ENCODE results near the gene WDFY2.

The WDFY2 gene

DNA sequence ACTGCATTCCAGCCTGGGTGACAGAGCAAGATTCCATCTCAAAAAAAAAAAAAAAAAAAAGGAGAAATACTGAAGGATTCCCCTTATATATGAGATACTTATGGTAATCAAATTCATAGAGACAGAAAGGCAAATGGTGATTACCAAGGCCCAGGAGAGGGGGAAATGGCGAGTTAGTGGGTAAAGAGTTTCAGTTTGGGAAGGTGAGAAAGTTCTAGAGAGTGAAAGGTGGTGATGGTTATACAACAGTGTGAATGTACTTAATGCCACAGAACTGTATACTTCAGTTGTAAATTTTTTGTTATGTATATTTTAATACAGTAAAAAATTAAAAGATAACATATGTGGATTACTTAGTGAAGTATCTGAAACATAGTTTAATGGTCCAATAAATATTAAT lies 129.5 kb downstream of the WDFY2 start:
- no peak for DNase-seq (ENCODE audit: low read depth)

DNA sequence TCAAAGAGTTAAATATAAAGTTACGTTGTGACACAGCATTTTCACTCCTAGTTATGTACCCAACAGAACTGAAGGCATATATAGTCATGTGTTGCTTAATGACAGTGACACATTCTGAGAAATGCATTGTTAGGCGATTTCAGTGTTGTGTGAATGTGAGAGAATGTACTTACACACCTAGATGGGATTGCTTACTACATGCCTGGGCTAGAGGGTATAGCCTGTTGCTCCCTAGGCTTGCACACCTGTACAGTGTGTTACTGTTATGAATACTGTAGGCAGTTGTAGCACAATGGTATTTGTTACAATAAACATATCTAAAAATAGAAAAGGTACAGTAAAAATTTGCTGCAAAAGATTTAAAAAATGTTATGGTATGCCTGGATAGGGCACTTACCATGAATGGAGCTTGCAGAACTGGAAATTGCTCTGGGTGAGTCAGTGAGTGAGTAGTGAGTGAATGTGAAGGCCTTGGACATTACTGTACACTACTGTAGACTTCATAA lies 130.5 kb downstream of the WDFY2 start:
- no peak for DNase-seq (ENCODE audit: low read depth)

DNA sequence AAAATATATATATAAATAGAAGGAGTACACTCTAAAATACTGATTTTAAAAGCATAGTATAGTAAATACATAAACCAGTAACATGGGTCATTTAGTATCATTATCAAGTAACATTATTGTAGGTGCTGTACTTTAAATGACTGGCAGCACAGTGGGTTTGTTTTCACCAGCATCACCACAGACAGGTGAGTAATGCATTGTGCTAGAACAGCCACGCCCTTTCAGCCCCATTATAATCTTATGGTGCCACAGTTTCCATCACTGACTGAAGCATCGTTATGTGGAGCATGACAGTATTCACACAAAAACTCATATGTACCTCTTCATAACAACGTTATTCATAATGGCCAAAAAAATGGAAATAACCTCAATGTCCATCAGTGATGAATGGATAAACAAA lies 131.4 kb downstream of the WDFY2 start:
- no peak for DNase-seq (ENCODE audit: low read depth)

DNA sequence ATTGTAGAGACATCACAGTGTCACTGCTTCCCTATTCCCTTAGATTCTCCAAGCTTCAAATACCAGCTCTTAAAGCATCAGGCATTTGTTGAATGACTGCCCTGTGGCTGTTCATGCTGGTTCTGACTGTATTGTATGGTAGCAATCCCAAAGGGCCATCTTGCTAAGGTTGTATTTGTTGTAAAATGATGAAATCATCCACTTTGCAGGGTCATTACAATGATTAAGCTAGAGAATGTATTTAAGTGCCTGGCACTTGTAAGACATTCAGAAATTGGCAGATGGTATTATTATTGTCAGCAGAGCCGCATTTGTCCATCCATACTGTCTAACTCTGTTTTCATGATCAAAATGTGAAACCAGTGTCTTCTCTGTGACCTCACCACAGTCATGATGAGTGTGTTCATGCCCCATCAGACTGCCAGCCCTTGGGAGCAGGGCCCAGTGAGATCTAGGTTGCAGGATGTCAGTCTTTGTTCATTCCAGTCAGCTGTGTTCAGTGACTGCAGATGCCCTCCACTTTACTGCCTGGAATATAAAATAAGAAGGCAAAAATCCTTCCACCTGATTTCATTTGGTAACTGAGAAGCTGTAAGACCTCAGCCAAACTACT lies 133.6 kb downstream of the WDFY2 start:
- no peak for DNase-seq (ENCODE audit: low read depth)

DNA sequence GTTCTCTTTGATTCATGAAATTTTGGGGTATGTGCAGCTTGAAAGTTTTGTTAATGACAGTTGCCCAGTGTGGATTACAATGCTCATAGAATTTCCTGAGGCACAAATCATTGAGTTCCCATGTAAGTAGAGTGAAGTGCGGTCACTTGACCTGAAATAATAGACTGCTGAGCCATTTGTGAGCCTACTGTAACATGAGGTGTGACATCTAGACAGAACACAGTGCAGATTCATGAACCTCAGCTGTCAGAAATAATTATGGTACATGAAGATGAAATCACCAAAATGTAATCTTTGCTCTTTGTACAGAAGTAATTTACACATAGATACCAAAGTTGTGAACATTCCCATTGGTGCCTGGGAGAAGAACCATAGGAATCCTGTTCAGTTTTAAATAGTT lies 135.1 kb downstream of the WDFY2 start:
- no peak for DNase-seq (ENCODE audit: low read depth)

DNA sequence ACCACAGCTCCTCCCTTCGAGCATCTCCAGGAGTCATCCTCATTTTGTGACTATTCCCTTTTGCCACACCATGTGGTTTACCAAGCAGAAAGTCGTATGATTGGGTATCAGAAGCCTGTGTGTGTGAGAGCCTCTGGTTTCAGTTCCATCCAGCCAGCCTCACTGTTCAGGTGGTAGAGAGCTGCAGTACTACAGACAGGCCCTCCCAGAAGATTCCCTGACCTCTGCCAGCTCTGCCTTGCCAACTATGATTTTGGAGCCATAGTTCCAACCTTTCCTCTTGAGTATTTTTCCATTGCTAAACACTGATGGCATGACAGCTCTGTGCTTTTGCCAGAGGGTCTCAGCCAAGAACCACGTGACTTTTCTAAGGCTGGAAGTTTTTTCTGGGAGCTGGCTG lies 137.2 kb downstream of the WDFY2 start:
- no peak for DNase-seq (ENCODE audit: low read depth)

DNA sequence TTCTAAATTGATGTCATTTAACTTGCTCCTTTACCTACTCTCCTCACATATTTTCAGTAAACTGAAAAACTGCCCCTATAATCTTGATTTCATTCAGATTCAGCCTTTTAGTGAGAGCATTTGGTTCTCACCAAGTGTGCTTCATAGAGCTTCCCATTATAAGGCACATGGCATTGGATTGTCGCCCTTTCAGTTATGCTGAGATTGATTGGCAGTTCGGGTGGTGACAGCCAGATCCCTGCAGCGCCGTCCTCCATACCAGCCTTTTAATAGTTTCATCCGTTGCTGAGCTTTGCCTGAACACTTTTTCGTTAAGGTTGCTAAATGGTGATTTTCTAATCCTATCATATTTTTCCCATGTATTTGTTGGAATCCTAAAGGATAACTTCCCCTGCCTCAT lies 139.3 kb downstream of the WDFY2 start:
- DNase-seq (ENCODE audit: low read depth) = no peak

DNA sequence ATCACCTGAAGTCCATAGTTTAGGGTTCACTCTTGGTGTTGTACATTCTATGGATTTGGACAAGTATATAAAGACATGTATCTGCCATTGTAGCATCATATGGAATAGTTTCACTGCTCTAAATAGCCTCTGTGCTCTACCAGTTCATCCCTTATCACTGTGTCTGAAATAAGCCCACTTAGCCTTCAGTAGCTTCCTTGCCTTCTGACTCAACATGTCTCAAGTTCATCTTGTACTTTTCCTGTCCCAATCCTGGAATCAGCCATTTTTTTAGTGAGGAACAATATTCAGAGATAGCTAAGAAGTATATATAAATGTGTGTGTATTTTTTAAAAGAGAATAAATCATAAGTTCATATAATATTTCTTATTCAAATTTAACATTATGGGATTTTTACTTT lies 140.5 kb downstream of the WDFY2 start:
- no peak for DNase-seq (ENCODE audit: low read depth)

DNA sequence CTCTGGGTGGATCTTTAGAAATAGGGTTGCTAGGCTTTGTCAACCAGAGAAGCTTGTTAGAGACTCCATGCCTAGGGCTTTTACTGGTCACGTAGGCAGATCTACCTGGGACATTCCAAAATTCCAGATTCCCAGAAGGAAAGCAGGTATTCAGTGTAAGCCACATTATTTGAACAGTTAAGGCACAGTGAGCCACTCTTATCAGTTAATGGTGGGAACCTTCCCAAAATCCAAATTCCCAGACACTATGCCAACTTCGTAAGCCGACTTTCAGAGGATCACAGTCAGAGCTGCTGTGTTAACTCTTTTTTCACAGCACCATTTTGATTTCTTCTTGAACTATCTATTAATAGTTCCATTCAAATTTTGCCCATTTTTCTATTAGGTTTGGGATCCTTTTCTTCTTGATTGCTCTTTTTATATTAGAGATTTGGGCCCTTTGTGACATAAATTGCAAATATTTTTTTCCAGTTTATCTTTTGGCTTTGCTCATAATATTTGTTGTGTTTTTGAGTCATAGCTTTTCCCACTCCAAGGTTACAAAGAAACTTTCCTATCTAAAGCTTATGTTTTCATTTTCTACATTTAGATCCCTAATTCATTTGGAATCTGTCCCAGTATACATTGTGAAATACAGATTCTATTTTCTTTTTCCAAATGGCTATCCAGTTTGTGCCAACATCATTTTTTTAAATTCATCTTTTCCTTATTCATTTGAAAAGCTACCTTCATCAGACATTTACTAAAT lies 142.4 kb downstream of the WDFY2 start:
- no peak for DNase-seq (ENCODE audit: low read depth)

DNA sequence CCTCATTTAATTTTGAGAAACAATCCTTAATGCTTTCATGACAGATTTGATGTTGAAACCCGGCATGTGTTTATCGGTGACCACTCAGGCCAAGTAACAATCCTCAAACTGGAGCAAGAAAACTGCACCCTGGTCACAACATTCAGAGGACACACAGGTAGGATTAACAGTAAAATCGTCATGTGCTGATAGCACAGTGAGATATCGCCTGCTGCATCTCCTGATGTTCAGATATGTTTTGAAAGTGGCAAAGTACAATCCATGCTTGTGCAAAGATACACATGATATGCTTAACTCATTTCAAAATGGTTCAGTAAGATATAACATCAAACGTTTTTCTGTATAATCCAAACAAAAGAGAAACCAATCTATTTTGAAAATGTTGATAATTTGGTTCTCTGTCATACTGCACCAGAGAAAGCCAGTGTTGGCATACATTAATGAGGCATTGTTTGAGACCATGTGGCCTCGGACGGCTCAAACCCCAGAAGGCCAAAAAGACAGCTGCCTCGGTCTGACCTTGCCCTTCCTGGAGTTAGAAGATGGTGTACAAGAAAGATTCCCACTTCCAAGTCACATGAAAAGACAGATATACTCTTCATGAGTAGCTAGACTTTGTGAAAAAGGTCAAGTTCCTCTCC lies 143.5 kb downstream of the WDFY2 start:
- DNase-seq (ENCODE audit: low read depth) = no peak

DNA sequence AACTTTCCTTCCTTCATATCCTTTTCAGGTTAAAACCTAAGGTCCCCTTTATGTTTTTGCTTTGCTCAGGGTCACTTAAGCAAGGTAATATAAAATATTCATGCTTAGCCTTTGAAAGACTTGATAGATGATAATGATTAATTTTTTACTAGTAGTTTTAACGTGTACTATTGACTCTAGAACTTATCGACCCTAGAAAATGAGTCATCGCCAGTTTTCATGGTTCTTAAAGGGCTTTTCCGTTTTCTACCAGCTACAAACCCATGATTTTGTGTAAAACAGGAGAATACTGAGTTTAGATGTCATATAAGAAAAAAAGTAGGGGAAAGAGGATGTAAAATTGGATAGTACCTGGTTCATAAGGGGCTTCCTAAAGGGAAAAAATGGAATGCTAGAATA lies 144.0 kb downstream of the WDFY2 start:
- no peak for DNase-seq (ENCODE audit: low read depth)

DNA sequence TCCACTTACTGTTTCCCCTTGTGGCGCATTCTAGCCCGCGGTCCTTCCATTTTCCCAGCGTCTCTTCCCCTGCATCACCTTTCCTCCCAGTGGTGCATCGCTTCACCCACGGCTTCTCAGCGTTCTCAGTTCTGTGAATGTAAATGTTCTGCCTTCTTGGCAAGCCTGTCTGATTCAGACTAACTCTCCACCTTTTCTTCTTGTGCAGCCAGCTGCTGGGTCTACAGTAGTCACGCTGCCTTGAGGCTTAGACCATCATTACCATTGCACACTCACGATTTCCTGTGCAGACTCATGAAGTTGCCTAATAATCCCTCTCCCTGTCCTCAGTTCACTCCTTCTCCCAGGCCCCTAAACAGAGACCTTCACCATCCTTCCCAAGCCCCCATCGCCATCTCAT lies 144.7 kb downstream of the WDFY2 start:
- no peak for DNase-seq (ENCODE audit: low read depth)

DNA sequence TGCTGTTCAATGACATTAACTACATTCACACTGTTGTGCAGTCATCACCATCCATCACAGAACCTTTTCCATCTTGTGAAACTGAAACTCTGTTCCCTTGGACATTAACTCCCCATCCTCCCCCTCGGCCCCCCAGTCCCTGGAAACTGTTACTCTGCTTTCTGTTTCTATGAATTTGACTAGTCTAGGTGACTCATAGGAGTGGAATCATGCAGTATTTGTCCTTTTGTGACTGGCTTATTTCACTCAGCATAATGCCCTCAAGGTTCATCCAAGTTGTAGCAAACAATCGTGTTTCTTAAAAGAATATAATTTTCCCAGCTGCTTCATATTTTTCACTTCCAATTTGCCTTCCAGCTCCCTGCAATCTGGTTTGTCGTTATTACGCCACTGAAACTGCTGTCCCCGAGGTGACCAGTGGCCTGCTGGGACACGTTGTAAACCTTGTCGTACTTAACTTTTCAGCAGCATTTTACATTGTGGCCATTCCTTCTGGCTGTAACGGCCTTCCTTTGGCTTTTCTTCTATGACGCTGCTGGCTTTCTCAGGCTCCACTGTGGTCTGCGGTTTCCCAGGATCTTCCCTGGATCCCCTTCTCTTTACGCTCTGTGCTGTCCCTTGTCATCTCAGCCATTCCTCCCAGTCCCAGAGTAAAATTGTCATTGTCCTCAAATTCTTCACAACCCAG lies 145.7 kb downstream of the WDFY2 start:
- no peak for DNase-seq (ENCODE audit: low read depth)

DNA sequence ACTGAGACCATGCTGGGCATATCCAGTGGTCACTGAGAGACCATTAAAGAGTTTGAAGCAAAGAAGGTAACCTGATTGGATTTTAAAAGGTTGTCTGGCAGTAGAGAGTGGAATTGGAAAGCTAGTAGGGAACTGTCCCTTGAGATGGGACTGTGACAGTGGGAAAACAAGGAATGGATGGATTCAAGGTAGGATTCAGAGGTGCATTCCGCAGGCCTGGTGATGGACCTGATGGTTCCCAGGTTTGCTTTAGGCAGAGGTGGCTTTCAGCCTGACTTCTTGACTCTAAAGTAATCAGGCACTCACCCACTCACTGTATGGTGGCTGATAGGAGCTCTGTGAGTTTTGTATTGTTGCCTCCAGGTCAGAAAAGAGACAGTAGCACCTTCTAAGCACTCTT lies 146.7 kb downstream of the WDFY2 start:
- DNase-seq (ENCODE audit: low read depth) = no peak

DNA sequence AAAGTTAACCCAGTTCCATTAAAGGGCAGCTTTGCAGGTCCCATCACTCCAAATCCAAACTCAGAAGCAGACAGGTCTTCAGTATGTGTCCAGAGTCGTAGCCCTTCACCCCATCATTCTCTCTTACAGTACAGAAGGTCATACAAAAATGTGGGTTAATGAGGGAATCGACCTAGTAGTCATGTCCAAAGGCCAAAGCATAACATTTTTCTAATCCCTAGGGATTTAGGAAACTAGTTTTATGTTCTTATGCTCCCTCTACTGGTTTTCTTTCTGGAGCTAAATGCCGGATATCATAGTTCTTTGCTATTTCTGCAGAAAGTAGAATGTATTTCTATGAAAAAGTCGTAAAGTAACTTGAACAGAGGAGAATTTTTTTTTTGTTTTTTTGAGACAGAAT lies 147.5 kb downstream of the WDFY2 start:
- DNase-seq (ENCODE audit: low read depth) = no peak

DNA sequence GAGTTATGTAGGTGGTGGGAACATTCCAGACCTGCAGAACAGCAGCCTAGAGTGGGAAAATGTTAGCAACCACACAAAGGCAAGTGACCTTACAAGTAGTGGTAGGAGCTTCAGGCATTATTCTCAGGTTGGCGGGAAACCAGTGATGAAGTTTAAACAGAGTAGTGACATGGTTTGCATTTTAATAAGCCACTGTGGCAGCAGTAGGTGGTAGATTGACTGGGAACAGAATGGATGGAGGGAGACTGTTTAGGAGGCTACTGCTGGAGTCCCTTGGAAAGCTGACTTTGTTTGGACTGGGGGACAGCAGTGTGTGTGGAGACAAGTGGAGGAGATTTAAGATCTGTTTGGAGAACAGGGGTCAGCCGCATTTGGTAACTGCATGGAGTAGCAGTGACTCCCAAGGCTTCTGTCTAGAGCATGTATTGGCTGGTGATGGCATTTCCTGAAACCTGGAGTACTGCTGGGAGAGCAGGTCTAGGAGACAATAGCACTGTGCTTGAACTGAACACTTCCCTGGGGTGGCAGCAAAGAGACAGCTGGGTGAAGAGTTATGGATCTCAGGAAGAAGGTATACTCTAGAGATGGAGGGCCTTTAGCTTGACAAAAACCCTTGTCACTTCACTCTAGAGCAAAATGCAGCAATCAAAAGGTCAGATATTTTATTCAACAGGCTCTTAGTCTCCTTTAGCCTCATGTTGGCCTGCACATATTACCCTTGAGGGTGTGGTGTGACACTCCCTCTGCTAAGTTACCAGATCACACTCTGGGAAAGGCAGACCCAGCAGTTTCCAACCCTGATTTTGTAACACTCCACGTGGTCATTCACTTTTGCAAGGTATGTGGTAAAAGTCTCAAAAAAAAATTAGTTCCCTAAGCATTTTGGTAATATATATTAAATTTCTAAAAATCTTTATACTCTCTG lies 149.4 kb downstream of the WDFY2 start:
- no peak for DNase-seq (ENCODE audit: low read depth)

DNA sequence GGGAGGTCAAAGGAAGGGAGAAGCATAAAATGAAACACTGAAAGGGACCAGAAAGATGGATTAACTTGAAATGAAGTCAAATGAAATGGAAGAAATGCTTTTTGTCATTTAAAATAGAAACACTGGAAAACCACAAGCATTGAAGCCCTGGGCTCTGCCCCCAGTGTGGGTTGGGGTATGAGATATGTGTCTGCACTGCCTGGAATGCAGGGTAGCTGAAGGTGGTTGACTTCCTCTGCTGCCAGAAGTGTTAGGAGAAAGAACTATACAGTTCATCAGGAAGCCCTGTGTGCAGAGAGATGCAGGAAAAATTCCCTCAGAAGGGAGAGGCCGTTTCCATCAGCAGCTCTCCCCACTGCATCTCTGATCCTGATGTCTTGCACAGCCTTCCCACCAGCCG lies 150.5 kb downstream of the WDFY2 start:
- no peak for DNase-seq (ENCODE audit: low read depth)

DNA sequence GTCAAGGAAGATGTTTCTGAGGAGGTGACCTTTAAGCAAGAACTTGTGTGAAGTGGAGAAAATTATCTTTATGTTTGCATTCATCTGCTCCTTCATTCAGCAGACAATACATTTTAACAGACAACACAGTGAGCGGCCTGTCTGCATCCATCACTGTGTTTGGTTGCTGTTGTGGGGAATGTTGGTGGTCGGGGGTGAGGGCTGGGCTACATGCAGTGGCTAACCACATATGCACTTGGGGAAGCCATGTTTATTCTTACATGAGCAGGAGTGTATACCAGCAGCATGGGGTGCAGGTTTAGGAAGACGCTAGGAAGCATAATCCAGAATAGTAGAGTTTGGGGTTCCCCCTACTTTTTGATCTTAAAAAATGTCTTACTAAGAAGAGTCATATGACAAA lies 153.3 kb downstream of the WDFY2 start:
- DNase-seq (ENCODE audit: low read depth) = no peak

DNA sequence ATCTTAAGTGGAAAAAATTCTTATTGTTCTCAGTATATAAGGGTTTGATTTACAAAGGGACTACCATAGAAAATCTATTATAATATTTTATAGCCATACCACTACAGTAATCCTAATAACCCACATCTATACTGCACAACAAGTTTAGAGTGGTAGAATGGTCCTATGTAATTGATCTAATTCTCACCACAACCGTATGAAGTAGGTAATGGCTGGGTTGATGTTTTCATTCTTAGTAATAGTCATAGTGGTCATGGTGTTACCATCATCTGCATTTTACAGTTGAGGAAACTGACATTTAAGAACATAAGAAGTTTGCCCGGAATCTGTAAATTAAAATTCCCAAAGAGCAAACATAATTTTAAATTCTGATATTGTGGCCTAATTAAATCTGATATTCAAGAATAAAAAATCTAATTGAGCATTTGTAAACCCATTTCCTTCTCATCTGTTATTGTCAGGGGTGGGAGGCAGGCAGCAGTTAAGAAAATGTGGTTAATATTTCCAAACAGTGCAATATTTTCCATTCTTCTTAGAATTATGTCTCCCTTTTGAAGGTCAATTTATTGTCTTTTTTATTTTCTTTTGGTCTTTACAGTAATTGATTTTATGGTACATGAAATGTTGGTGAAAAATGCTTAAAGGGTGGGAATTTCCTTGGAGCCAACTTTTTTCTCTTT lies 154.1 kb downstream of the WDFY2 start:
- no peak for DNase-seq (ENCODE audit: low read depth)

DNA sequence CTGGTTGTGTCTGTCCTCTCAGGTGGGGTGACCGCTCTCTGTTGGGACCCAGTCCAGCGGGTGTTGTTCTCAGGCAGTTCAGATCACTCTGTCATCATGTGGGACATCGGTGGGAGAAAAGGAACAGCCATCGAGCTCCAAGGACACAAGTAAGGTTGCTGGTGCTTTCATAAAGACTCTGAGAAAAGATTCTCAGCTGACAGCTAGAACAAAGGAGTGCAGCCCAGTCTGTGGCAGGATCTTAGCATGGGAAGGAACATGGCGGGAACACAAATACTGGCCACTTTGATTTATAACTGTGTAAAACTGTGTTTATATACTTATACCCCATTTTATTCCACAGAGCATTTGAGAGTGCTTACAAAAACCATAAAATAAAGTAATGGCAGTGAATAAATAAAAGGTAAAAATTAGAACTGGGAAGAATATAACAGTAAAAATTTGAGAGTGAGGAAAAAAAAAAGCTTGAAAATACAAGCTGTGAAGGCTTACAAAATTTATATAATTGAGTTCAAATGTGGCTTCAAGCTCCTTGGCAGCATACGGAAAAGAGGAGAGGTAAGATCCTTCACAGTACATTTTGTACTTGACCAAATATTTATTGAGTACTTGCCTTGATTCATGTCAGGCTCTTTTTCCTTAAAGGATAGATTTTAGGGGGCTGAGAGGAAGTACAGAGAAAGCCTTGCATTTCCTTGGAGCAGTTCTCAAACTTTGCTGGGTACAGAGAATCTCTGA lies 154.9 kb downstream of the WDFY2 start:
- no peak for DNase-seq (ENCODE audit: low read depth)
